HL-60 (cell line): ENCODE measurements around the gene TRMU.
"Not testable (repeated sequence)": the region's sequence is repeated elsewhere in the genome, so short reads cannot be mapped to it uniquely, and the experiment has no call there.

ENCODE experiments used
- DNase-seq, 2 experiments: peaks; one replicate each; pipeline ENCODE4 v3.0.0-alpha.2; 2010 to 2020; ENCODE audit warnings: low read depth in 1 of 2, low spot score in 1 of 2
- H3K27ac ChIP-seq: fragments of 250-450 bp; sonication (Bioruptor Pico); replicated peaks from 2 replicates; pipeline ENCODE4 v1.5.1; 2020; ENCODE audit warnings: mild to moderate bottlenecking, moderate library complexity
- H3K27me3 ChIP-seq: fragments of 250-450 bp; sonication (Bioruptor Pico); 2 replicates; pipeline ENCODE4 v1.5.1; 2021; ENCODE audit warnings: mild to moderate bottlenecking, moderate library complexity; ENCODE audit not compliant: insufficient read depth, poor library complexity, severe bottlenecking
- H3K4me3 ChIP-seq: replicated peaks from 2 replicates; pipeline ENCODE4 v1.5.1; 2011; ENCODE audit warnings: mild to moderate bottlenecking, control low read depth, low read length; ENCODE audit not compliant: insufficient read depth
- GABPA ChIP-seq: IDR thresholded peaks from 2 replicates; pipeline ENCODE4 v1.6.1; 2012; ENCODE audit warnings: low read depth
- POLR2AphosphoS5 ChIP-seq: IDR thresholded peaks from 2 replicates; pipeline ENCODE4 v1.6.1; 2012; ENCODE audit warnings: low read depth
- SPI1 ChIP-seq: IDR thresholded peaks from 2 replicates; pipeline ENCODE4 v1.6.1; 2012; ENCODE audit warnings: low read depth, mild to moderate bottlenecking, borderline replicate concordance
- TF ChIP-seq, protein P1 (sequence below): IDR thresholded peaks from one replicate; pipeline ENCODE4 v1.5.1; 2011; ENCODE audit warnings: low read length, control low read depth, inconsistent platforms; ENCODE audit not compliant: insufficient read depth
- TF ChIP-seq, protein P2 (sequence below): IDR thresholded peaks from 2 replicates; pipeline ENCODE4 v1.6.1; 2012; ENCODE audit warnings: low read depth; ENCODE audit not compliant: insufficient replicate concordance

The TRMU gene

DNA sequence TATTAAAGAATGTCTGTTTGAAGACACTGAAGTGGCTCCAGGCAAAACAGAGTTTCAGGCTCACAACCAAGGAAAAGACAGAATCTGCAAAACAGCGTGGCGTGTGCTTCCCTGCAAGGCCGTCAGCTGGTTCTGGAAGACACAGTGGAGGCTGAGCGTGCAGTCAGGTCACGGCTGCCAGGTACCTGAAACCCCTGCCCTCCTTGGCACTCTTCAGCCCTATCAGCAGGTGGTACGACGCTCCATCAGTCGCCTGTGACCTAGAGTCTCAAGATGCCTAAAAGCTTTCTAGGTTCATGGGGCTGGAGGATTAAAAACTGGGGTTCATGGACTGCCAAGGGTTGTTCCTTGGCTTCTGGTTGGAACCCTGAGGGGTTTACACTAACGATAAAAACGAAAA, 65.9 kb downstream of the TRMU start:
- no peak for DNase-seq
- no peak for TF ChIP-seq SPI1
- no peak for TF ChIP-seq GABPA
- TF ChIP-seq POLR2AphosphoS5 = no peak
- TF ChIP-seq, protein P1, sequence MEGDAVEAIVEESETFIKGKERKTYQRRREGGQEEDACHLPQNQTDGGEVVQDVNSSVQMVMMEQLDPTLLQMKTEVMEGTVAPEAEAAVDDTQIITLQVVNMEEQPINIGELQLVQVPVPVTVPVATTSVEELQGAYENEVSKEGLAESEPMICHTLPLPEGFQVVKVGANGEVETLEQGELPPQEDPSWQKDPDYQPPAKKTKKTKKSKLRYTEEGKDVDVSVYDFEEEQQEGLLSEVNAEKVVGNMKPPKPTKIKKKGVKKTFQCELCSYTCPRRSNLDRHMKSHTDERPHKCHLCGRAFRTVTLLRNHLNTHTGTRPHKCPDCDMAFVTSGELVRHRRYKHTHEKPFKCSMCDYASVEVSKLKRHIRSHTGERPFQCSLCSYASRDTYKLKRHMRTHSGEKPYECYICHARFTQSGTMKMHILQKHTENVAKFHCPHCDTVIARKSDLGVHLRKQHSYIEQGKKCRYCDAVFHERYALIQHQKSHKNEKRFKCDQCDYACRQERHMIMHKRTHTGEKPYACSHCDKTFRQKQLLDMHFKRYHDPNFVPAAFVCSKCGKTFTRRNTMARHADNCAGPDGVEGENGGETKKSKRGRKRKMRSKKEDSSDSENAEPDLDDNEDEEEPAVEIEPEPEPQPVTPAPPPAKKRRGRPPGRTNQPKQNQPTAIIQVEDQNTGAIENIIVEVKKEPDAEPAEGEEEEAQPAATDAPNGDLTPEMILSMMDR = no peak
- TF ChIP-seq, protein P2, sequence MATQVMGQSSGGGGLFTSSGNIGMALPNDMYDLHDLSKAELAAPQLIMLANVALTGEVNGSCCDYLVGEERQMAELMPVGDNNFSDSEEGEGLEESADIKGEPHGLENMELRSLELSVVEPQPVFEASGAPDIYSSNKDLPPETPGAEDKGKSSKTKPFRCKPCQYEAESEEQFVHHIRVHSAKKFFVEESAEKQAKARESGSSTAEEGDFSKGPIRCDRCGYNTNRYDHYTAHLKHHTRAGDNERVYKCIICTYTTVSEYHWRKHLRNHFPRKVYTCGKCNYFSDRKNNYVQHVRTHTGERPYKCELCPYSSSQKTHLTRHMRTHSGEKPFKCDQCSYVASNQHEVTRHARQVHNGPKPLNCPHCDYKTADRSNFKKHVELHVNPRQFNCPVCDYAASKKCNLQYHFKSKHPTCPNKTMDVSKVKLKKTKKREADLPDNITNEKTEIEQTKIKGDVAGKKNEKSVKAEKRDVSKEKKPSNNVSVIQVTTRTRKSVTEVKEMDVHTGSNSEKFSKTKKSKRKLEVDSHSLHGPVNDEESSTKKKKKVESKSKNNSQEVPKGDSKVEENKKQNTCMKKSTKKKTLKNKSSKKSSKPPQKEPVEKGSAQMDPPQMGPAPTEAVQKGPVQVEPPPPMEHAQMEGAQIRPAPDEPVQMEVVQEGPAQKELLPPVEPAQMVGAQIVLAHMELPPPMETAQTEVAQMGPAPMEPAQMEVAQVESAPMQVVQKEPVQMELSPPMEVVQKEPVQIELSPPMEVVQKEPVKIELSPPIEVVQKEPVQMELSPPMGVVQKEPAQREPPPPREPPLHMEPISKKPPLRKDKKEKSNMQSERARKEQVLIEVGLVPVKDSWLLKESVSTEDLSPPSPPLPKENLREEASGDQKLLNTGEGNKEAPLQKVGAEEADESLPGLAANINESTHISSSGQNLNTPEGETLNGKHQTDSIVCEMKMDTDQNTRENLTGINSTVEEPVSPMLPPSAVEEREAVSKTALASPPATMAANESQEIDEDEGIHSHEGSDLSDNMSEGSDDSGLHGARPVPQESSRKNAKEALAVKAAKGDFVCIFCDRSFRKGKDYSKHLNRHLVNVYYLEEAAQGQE = no peak
- H3K27me3 ChIP-seq = no peaks in the 10 kb centered on the region
- H3K27ac ChIP-seq = no peak overlapping the region
- no peak overlapping the region for H3K4me3 ChIP-seq

- Histone ChIP-seq H3K27ac (no peak overlapping the region), H3K27me3 (no peaks in the 10 kb centered on the region), H3K4me3 (no peak overlapping the region)
- no peak for TF ChIP-seq SPI1
- TF ChIP-seq, protein P2 = no peak
- TF ChIP-seq POLR2AphosphoS5 = no peak
- TF ChIP-seq, protein P1 = no peak
- TF ChIP-seq GABPA = no peak
- DNase-seq = no peak
Observed at GRCh38 chr22:46402505-46402904, 67.0 kb downstream of the TRMU start.

GRCh38 chr22:46403880-46404279, 68.4 kb downstream of the TRMU start:
- not testable (repeated sequence) for DNase-seq, H3K4me3 ChIP-seq, H3K27ac ChIP-seq, H3K27me3 ChIP-seq

DNA sequence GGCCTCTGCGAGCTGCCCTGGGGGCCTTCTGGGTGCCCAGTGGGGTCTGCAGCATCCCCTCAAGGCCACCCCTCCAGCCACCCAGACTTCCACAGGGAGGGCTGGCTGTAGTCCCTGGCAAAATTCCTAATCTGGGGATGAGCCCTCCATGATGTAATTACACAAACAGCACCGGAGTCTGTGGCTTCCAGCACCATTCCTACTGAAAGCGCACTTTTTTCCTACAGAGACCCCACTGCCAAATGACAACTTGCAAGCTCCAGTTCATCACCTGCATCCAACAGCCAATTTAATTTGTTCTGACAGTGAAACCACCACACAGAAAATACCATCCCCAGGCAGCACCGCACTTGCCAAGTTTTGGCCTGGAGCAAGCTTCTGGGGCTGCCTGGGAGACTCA, 70.4 kb downstream of the TRMU start:
- Histone ChIP-seq H3K27me3 (no peaks in the 10 kb centered on the region), H3K27ac (no peak overlapping the region), H3K4me3 (no peak overlapping the region)
- no peak for DNase-seq
- TF ChIP-seq, protein P2 = no peak
- TF ChIP-seq GABPA = no peak
- TF ChIP-seq POLR2AphosphoS5 = no peak
- no peak for TF ChIP-seq SPI1
- TF ChIP-seq, protein P1 = no peak
